ENCODE measurements around the gene AFAP1.

AFAP1 gene

DNA sequence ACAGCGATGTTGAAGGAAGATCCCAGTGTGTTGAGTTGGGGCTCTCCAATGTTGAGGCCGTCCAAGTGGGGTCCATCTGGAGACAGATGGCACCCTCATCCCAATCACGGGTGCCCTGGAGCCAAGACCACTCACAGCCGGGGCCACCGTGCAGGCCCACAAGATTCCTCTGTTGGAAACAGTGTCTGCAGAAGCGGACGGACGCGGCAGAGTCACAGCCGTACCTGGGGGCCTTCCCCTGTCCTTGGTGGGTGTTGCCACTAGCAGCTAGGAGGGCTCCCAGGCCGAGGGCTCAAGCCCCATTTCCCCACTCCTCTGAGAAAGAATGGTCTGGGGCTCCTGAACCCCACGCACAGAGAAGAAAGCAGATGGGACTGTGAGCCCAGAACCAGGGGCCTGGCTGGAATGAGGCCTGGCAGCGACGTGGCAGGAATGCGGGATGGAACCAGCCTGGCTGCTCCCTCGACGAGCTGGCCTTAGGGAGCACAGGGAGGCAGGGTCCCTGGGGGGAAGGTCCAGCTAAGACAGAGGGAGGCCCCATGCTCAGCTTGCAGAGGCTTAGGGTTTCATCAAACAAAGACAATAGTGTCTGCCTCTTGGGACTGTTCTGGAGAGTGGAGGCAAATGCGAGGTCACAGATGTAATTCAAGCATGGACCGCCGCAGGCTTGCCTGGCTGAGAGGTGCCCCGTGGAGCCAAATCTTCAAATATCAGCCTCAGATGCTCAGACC, 228.9 kb downstream of the AFAP1 start:
- DNase-seq: no peak

DNA sequence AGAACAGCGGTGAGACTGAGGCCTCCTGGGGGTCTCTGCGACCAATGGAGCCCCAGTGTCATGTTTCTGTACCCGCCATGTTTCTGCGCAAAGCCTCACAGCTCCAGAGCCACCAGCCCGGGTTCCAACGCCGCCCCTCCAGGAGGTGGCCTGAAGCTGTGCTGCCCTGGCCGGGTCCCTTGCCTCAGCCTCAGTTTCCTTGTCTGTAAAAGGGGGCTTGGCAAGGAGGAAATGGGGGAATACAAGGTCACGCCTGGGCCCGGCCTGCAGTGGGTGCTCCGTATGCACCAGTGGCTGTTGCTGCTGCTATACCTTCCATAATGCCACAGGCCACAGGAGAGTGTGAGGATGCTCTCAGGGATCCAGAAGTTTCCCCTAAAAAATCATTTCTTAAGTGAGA, 229.5 kb downstream of the AFAP1 start:
- no peak for DNase-seq

DNA sequence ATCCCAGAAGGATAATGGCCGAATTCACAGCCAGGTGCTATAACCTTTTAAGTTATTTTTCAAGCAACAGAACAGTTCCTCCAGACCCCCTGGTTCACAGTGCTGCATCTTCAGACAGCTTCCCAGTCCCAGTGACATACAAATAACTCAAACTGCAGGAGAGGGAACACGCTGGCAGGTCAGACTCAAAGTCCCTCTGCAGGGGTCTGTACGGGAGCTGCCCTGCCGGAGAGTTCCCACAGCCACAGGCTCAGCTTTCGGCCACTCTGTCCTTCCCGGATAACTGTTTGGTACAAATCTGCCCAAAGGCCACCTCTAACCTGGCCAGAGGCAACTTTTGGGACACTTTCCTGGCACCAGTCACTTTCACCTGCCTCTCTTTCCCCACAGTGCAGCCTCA, 230.2 kb downstream of the AFAP1 start:
- no peak for DNase-seq

DNA sequence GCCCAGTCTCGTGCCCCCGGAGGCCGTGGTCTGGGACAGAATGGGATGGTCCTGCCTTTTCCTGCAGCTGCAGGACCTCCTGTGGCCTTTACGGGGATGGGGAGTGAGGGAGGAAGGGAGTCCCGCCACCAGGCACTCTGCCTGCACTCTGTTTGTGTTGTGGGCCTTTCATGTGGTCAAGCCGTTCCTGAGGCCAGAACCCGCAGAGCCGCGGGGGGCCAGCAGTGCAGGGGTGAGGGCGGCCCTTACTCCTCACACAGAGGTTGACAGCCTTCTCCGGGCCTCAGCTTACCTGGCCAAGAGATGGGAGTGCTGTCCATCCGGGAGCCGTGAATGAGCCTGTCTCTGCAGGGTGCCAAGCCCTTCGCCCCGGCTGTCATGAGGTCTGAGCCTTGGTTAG, 230.7 kb downstream of the AFAP1 start:
- no peak for DNase-seq

Data from NCI-H526 treated with DMSO at 0.1 percent for 48 hours (cell line).